ENCODE data around the gene PRPH2.
A peak's percentile ranks its signal among the peaks of the same experiment; 100 is the strongest.
"Not testable (repeated sequence)": the region's sequence is repeated elsewhere in the genome, so short reads cannot be mapped to it uniquely, and the experiment has no call there.

The PRPH2 gene

DNA sequence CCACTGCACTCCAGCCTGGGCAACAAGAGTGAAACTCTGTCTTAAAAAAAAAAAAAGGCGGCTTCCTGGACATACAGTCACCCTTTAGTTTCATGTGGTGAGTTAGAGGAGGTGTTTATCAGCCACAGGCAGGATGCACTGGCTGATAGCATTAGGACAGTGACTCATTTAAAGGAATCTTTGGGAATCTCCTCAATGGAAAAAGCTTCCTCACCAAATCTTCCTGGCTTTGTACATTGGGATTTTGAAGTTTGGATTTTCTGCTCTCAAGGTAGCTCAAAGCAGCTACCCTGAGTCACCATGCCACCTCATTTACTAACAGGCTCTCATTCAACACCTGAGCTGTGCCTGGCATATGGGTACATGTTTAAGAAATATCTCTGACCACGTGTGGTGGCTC lies 20.2 kb downstream of the PRPH2 start:
- DNase-seq (ENCODE audit: low read depth in 2 of 3, low spot score in 2 of 3) = no peak

DNA sequence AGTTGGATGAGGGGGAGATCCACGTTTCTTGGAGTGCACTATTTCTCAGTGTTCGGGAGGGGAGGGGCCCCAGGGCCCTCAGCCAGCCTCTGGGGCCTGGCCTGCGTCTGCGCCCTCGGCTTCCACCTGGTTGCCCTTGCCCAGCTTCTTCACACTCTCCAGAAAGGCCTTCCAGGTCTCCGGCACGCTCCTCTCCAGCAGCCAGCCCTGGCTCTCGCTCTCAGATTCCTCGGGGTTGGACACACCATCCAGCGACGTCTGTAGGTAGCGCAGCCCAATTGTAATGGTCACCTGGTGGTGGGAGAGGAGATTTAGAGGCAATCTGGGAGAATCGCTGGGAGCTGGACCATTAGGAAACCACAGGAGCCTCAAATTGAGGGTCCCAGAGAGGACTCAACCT lies 24.2 kb downstream of the PRPH2 start:
- no peak for DNase-seq (ENCODE audit: low read depth in 2 of 3, low spot score in 2 of 3)

DNA sequence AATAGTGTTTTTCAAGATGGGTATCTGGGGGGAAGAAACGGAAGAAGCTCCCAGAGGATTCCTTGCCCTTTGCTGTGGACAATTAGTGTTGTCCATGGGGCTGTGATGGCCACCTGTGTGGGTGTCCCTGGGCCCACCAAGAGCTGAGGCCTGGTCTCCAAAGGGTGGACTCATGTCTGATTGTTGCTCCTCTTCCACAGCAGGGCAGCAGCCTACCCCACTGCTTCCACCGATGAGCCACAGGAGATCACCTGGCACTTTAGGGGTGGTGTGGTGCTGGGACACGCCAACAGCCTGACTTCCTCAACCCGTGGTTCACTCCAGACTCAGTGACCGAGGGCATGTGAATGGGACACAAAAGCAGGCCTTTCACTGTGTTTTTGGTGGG lies 25.1 kb downstream of the PRPH2 start:
- no peak for DNase-seq (ENCODE audit: low read depth in 2 of 3, low spot score in 2 of 3)

DNA sequence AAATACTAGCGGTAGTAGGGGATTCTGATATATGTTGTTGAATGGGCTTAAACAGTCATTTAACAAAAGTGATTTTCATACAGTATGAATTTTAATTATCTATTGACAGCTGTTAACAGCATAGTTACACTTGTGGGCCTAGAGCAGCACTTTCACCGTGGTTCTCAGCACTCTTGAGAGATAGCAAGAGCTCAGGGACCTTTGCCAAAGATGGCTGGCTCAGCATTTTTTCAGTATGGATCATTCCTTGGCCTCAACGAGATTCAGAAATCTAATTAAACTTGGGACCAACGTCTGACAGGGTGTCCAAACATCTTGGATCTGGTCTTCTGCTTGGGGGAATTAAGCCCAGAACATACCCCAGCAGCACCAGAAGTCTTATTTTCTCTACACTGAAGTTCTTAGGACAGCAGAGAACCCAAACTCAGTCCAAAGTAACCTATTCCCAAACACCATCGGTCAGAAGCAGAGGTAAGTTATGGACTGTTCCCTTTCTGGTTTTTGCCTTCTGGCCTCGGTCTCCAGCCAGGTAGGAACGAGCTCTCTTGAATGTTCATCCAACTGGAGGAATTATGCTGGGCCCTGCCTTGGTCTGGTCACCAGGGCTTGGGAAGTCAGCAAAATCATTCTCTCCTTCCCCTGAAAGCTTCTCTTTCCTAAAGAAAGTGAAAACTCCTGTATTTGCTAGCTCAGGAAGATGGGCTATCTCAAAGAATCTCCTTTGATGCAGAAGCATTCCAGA lies 25.7 kb downstream of the PRPH2 start:
- no peak for DNase-seq (ENCODE audit: low read depth in 2 of 3, low spot score in 2 of 3)

DNA sequence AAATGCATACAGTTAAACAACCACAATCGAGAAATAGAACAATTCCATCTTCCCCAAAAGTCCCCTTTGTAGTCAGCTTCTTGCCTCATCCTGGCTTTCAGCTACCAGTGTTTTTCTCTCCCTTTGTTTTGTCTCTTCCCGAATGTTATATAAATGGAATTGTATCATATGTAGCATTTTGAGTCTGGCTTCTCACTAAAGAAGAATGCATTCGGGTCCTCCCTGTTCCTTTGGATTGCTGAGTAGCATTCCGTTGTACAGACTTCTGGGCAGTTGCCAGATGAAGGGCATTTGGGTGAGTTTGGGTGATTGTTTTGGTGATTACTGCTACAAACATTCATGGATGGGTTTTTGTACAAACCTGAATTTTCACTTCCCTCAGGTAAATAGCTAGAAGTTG lies 27.8 kb downstream of the PRPH2 start:
- no peak for DNase-seq (ENCODE audit: low read depth in 2 of 3, low spot score in 2 of 3)

DNA sequence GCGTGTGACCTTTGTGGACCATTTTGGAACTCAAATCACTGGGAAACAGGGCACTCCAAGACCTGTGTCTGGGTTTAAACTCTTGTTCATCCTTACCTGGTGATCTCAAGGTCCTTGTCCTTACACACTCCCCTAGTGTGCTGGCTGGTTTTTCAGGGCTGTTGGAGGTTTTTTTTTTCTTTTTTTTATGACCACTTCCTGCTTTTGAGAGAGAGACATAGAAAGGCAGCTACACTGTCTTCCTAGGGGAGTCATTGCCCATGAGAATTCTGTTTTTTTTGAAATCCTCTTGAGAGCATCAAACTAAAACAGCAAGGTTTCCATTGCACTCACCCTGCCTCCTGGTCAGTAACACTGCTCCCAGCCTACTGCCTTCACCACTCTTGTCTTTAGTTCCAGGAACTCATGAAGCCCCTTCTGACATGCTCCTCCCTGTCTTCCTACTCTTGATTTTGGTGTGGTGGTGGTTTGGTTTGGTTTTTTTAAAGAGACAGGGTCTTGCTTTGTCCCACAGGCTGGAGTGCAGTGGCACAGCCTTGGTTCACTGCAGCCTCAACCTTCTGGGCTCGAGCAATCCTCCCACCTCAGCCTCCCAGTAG lies 28.6 kb downstream of the PRPH2 start:
- DNase-seq (ENCODE audit: low read depth in 2 of 3, low spot score in 2 of 3) = no peak

DNA sequence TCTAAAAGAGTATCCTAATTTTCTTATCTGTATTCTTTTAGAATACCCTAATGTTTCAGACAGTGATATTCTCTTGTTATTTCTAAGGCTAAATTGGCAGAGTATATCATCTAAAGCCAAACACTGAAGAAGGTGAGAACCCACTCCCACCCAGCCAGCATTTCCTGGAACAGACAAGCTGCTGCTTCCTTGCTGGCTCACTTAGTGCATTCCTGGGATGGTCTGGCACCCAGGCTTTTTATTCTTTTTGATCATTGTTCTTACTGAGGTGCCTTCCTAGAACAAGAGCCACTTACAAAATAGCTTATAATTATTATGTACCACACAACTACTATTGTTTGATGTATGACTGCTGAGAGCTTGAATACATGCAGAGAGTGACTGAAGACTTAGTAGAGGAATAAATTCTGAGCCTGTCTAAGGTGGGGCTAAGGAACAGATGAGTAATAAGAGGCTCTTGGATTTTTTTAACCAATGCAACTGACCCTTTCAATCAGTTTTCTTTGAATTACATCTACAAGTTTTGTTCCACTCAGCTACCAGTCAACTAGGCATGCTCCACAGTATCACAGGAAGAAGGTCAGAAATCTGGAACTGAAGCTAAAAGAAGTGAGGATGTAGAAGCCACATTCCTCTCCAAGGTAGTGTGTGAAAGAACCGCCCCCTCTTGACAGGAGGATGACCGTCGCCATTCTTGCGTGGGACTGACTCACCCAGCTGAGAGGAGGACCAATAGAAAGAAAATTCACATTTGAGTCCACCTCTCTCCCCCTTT lies 30.1 kb downstream of the PRPH2 start:
- DNase-seq (ENCODE audit: low read depth in 2 of 3, low spot score in 2 of 3) = peak in 1 of 3 experiments; percentile 2

DNA sequence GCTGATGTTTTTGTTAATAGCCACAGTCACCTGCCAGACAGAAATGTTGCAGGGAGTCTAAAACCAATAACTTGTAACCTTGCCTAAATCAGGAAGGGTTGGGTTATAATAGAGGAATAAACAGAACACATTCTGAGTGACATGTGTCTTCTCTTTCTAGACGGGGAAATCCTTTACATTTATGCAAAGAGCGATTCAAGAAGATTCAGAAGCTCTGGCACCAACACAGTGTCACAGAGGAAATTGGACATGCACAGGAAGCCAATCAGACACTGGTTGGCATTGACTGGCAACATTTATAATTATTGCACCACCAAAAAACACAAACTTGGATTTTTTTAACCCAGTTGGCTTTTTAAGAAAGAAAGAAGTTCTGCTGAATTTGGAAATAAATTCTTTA lies 31.5 kb downstream of the PRPH2 start:
- DNase-seq (ENCODE audit: low read depth in 2 of 3, low spot score in 2 of 3) = no peak

DNA sequence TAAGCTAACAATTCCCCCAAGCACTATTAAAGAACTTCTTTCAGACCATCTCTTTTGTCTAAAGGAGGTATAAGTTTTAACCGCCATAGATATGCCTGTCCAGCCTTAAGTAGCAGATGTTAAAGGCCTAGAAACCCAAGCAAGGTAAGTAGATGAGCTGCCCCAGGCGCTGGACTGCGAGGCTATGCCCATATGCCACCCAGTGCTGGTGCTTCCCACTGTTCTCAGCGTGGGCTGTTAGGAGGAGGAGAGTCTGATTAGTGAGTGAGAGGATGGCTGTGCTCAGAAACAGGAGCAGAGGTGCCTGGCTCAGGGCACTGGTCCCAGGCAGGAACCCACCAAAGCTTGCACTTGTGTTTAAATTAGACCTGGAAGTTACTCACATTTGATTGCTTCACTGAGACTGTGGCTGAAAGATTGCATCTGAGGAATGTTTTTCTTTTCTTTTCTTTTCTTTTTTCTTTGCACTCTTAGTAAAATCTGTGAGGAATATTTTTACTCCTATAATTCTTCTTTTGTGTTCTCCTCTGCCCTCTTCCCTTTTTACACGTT lies 32.2 kb downstream of the PRPH2 start:
- no peak for DNase-seq (ENCODE audit: low read depth in 2 of 3, low spot score in 2 of 3)

DNA sequence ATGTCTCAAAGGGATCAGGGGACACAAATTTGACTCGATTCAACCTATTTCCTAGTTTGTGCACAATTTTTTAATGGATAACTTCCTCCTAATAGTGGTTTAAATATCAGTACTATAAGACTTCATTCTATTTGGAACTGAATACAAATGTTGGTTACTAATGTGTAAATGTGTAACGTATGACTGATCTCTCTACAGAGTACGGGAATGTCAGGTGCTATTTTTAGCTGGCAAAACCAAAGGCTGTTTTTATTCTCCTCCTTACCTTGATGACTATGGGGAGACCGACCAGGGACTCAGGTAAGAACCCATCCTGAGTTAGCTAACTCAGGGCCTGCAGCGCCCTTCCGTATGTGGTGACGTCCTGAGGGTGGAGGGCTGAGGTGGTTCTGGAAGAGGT lies 33.0 kb downstream of the PRPH2 start:
- no peak for DNase-seq (ENCODE audit: low read depth in 2 of 3, low spot score in 2 of 3)

DNA sequence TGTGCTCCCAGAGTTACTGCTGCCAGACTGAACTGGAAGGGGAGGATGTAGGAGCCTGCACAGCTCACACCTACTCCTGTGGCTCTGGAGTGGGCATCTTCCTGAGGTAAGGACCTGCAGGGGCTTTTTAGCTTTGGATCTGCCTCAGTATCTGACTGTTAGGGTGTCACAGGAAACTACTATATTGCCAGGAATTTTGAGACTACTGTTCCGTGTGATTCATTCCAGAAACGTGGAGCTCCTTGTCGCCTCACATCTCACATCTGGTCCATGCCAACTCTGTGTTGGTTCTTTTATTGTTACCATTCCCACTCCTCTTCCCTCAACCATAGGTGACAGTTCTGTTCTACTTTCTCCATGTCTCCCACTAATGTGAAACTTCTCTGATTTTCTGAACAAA lies 34.1 kb downstream of the PRPH2 start:
- no peak for DNase-seq (ENCODE audit: low read depth in 2 of 3, low spot score in 2 of 3)

DNA sequence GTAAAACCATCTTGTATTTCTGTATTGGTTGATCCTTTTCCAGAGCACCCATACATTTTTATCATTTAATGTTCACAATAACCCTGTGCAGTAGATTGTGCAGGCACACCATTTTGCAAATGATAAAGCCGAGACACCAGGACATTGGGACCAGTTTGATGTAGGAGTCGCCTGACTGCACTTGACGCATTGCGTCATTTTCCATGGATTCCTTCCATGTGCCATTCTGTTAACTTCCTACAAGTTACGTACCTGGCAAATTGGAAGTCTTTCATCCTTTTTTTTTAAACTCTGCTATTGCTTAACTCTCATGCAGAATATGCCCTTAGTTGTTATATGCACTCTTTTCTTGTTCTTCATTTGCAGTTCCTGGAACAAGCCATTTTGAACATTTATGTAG lies 43.0 kb downstream of the PRPH2 start:
- no peak for DNase-seq (ENCODE audit: low read depth in 2 of 3, low spot score in 2 of 3)

DNA sequence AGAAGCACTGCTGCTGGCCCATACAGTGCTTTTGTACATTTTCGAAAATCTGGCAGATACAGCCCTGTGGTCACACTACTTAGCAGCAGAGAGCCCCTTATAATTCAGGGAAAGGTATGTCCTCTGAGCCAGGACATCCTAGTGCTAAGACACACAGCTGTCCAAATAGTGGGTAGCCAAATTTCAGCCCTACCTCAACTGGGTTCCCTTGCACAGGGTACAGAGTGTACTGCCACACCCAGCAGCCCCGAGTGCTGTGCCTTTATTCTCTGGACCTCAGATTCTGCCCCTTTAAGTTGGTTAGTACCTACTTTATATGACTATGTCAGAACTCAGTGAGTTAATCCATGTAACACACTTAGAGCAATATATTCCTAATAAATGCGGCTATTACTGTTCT lies 47.6 kb downstream of the PRPH2 start:
- no peak for DNase-seq (ENCODE audit: low read depth in 2 of 3, low spot score in 2 of 3)

DNA sequence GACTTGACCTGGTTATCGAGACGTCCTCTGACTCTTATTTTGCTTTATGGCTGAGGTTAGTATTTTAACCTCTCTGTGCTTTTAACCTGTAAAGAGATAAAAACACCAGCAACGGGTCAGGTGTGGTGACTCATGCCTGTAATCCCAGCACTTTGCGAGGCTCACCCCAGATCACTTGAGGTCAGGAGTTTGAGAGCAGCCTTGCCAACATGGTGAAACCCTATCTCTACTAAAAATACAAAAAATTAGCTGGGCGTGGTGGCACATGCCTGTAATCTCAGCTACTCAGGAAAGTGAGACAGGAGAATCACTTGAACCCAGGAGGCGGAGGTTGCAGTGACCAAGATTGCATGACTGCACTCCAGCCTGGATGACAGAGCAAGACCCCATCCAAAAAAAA lies 48.0 kb downstream of the PRPH2 start:
- not testable (repeated sequence) for DNase-seq (ENCODE audit: low read depth in 2 of 3, low spot score in 2 of 3)

DNA sequence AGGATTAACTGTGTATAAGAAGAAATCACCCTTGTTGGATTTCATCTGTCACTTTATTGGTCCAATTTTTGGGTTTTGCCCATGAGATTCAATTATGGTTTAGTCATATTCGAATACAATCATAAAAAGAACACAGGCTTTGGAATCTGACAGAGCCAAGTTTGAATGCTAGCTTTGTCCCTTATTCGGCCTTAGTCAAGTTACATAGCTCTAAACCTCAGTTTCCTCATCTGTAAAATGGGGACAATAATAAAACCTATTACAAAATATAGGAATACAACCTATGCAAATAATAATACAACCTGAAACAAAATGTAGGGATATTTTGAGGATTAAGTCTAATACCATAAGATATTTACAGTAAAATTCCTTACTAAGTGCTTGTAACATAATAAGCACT lies 57.7 kb downstream of the PRPH2 start:
- DNase-seq (ENCODE audit: low read depth in 2 of 3, low spot score in 2 of 3) = no peak

DNA sequence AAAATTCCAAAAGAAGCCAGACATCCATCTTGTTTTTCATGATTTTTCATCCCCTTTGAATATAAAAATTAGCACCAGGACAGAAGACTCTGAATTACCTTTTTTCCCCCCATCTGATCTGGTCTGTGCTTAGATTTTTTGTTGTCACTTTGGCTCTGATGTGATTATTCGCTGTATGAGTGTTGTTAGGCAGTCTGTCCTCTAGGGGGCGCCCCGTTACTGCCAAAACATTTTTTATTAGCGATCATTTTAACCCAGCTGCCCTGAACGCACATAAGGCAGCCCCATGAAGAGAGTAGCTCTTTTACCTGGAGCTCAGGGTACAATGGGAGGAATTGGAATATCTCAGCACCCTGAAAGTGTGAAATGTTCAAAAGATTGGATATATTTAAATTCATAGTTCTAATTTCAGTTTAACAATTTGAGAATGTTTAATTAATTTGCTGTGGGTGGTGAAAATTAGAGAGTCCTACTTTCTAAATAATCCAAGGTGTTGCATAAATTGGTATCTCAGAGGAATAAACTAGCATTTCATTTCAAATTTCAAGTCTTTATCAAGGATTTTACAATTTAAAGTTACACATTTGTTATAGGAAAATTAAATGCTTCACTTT lies 60.8 kb downstream of the PRPH2 start:
- peak; percentile 51 to 72 (median 70) for DNase-seq (ENCODE audit: low read depth in 2 of 3, low spot score in 2 of 3)

DNA sequence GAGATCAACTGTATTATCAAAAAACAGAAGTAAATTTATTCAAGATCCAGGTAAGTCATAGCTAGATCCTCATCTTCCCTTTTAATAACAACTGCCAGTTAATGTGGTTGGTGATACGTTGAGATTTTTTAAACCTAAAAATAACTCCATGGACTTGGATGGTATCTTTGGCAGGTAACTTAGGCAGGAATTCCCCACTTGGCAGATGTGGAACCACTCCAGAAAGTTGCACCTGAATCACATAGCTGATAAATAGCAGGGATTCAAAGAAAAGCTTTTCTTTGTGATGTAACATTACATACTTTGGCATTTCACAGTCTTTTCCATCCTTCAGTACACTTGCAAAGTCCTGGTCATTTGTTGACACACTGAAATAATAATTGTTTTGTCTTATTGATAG lies 62.6 kb downstream of the PRPH2 start:
- no peak for DNase-seq (ENCODE audit: low read depth in 2 of 3, low spot score in 2 of 3)

DNA sequence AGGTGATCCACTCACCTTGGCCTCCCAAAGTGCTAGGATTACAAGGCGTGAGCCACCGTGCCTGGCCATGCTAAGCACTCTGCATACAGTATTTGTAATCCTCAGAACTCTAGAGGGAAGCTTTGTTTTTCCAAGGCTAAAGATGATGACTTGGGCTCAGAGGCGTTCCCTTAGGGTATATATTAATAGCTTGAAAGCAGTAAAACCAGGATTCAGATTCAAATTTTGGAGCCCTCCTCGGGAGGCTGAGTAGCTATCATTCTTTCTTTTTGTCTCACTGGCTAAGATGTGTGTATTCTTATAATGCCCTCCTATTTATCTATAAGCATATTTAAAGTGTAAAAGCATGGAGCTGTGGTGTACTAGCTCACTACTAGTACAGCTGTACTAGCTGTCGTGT lies 68.5 kb downstream of the PRPH2 start:
- DNase-seq (ENCODE audit: low read depth in 2 of 3, low spot score in 2 of 3) = no peak

DNA sequence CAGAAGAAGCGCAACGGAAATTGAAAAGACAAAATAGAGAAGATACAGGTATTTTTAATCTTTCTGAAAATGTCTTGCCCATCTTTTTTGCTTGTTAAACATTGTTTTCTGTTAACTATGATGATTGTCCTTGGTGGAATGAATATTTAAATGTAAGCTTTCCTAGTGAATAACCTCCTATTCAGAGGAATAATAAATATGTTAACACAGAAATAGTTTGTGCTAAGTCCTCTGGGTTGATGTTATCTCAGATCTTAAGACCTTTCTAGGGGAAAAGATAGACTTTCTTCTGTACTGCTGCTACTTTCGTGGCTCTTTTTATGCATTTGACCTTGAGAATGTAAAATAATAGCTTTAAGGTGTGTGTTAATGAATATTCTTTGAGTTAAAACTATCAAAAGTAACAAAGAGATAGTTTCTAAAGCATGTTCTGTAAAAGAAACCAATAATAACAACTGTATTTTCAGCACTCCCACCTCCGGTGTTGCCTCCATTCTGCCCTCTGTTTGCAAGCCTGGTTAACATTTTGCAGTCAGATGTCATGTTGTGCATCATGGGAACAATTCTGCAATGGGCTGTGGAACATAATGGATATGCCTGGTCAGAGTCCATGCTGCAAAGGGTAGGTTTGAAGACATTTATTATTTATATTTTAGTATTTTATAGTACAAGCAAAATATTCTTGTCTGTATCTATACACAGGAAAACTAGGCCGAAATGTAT lies 70.2 kb downstream of the PRPH2 start:
- DNase-seq (ENCODE audit: low read depth in 2 of 3, low spot score in 2 of 3) = no peak

Measured in activated CD8-positive, alpha-beta memory T cell treated with anti-CD3 and anti-CD28 coated beads for 48 hours (primary cell).